MCF 10A (cell line): Measurements from ENCODE around the gene COL5A3. TPM values are rescaled to one million over a fixed set of nuclear protein-coding genes. Genes with fewer than 3 reads are reported as not detected.

Experiments used
- BruUV-seq: library from RNA; stranded (reverse); fragments of 400-500 nt; replicated peaks from 2 replicates; lab custom pipeline; 2021; lab: Mats Ljungman, UMichigan
- CTCF ChIA-PET: fragments of 300-600 bp; sonication (Branson Sonifier 250); formaldehyde crosslinking; extraction: SDS; loops from one replicate; lab custom pipeline; 2021; ENCODE audit warnings: antibody characterized with exemption, inconsistent platforms; lab: Yijun Ruan, JAX
- POLR2A ChIA-PET: fragments of 300-600, 350-650 bp; sonication (Branson Sonifier 250); formaldehyde crosslinking; extraction: SDS; loops from one replicate; lab custom pipeline; 2020; ENCODE audit warnings: antibody characterized with exemption, inconsistent platforms; lab: Yijun Ruan, JAX
- DNase-seq: peaks from one replicate; pipeline ENCODE4 v3.0.0-alpha.2; 2018; ENCODE audit not compliant: unreplicated experiment
- H3K27ac Mint-ChIP-seq: one replicate; pipeline ENCODE4 v1.8.0; 2022; ENCODE audit warnings: mild to moderate bottlenecking, low read depth, mixed read lengths; ENCODE audit not compliant: unreplicated experiment
- H3K27me3 Mint-ChIP-seq: one replicate; pipeline ENCODE4 v1.8.0; 2022; ENCODE audit warnings: mixed read lengths; ENCODE audit not compliant: insufficient read depth, unreplicated experiment
- H3K36me3 Mint-ChIP-seq: one replicate; pipeline ENCODE4 v1.8.0; 2022; ENCODE audit warnings: mild to moderate bottlenecking, moderate library complexity, mixed read lengths; ENCODE audit not compliant: insufficient read depth, unreplicated experiment
- H3K4me1 Mint-ChIP-seq: one replicate; pipeline ENCODE4 v1.8.0; 2022; ENCODE audit warnings: mixed read lengths; ENCODE audit not compliant: insufficient read depth, unreplicated experiment
- H3K4me3 Mint-ChIP-seq: one replicate; pipeline ENCODE4 v1.8.0; 2022; ENCODE audit warnings: mild to moderate bottlenecking, moderate library complexity, mixed read lengths; ENCODE audit not compliant: unreplicated experiment
- H3K9me3 Mint-ChIP-seq: one replicate; pipeline ENCODE4 v1.8.0; 2022; ENCODE audit warnings: mixed read lengths; ENCODE audit not compliant: unreplicated experiment
- CTCF ChIP-seq: fragments of 200-600 bp; IDR thresholded peaks from one replicate; pipeline ENCODE4 v1.8.0; 2022; ENCODE audit warnings: antibody characterized with exemption, mild to moderate bottlenecking; ENCODE audit not compliant: unreplicated experiment
- intact Hi-C: fragments of 100-400 bp; cut with micrococcal nuclease; formaldehyde crosslinking; loops from 2 replicates; pipeline ENCODE4 v1.14.1; 2022
- total RNA-seq: library from RNA; stranded (reverse); gene quantifications from 2 replicates; pipeline ENCODE4 v1.2.3, GENCODE V29; 2022

Gene COL5A3
- total RNA-seq, 1 experiment from 2014 or later, result 1.5 TPM

DNA sequence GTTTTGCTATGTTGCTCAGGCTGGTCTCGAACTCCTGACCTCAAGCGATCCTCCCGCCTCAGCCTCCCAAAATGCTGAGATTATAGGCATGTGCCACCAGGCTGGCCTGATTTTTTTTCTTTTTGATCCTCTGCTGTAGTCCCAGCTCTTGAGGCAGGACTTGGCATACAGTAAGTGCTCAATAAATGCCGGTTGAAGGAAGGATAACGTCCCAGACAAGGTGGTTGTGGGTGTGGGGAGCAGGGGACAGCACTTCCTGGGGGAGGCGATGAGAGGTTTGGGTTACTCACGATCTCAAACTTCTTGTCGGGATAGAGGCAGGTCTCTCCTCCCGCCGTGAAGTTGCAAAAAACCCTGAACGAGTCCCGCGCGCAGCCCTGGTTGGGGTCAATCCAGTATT is 44.3 kb downstream of the COL5A3 start:
- Mint-ChIP-seq H3K27me3 (peaks cover 28% of the 10 kb centered on the region), H3K27ac (no peak overlapping the region)
- BruUV-seq, result no TSS peak

DNA sequence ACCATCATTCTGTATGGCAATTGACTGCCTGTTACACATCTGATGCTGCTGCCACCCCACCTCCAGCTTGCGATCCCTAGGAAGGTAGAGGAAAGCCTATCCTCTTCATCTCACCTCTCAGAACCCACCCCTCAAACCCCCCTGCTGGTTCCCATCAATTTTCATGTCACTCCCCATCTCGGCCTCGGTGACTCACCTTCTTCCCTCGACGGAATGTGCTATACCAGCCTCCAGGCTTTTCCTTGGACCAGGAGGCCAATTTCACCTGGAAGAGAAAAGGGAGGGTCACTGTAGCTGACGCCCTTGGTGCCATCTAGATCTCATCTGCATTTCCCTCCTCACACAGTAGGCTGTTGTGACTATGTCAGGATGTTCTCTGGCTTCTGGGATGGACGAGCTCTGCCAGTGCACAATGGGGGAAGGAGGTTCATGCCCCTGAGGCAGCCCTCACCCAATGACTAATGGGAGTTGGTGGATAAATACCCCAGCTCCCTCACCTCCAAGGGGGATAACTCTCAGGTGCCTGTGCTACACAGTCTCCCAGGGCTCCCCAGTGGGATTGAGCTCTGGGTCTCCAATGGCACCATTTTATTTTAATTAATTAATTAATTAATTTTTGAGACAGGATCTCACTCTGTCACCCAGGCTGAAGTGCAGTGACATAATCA is 47.5 kb downstream of the COL5A3 start:
- POLR2A ChIA-PET, result interaction anchor here (0.5 kb wide), 1 partner anchor 22 kb away, joined by 4 read pairs; no protein-coding TSS in a partner anchor
- Mint-ChIP-seq H3K4me3 (no peak overlapping the region), H3K9me3 (no peaks in the 10 kb centered on the region), H3K27me3 (peaks cover 16% of the 10 kb centered on the region), H3K36me3 (no peaks in the 10 kb centered on the region), H3K27ac (no peak overlapping the region), H3K4me1 (peaks cover 5% of the 10 kb centered on the region)
- no TSS peak for BruUV-seq
- intact Hi-C loops, result no loop called here
- CTCF ChIA-PET, result interaction anchor here (0.5 kb wide), 1 partner anchor 23 kb away, joined by 3 read pairs; no protein-coding TSS in a partner anchor
- no peak for DNase-seq
- no peak for TF ChIP-seq CTCF

More for the DNA sequence above, 44.3 kb downstream of the COL5A3 start:
- Mint-ChIP-seq H3K4me1 (peaks cover 5% of the 10 kb centered on the region), H3K36me3 (no peaks in the 10 kb centered on the region), H3K9me3 (no peaks in the 10 kb centered on the region), H3K4me3 (no peak overlapping the region)
- TF ChIP-seq CTCF, result no peak
- POLR2A ChIA-PET, result interaction anchor here (0.5 kb wide), 1 partner anchor 18 kb away, joined by 4 read pairs; no protein-coding TSS in a partner anchor
- DNase-seq, result no peak
- intact Hi-C loops, result no loop called here
- CTCF ChIA-PET, result interaction anchor here (1.0 to 2.9 kb wide), 2 partner anchors 33 to 34 kb away, joined by 5 to 10 read pairs; no protein-coding TSS in a partner anchor

- Mint-ChIP-seq H3K9me3 (no peaks in the 10 kb centered on the region), H3K27me3 (no peaks in the 10 kb centered on the region), H3K27ac (no peak overlapping the region), H3K4me1 (no peaks in the 10 kb centered on the region), H3K36me3 (no peaks in the 10 kb centered on the region), H3K4me3 (no peak overlapping the region)
- DNase-seq, result no peak
- intact Hi-C loops, result no loop called here
- no TSS peak for BruUV-seq
- ChIA-PET CTCF (interaction anchor here (0.6 kb wide), 1 partner anchor 46 kb away, joined by 5 read pairs; no protein-coding TSS in a partner anchor), POLR2A (no interaction called here)
- TF ChIP-seq CTCF, result no peak
These were observed 49.2 kb downstream of the COL5A3 start for GRCh38 chr19:9961103-9961502.

DNA sequence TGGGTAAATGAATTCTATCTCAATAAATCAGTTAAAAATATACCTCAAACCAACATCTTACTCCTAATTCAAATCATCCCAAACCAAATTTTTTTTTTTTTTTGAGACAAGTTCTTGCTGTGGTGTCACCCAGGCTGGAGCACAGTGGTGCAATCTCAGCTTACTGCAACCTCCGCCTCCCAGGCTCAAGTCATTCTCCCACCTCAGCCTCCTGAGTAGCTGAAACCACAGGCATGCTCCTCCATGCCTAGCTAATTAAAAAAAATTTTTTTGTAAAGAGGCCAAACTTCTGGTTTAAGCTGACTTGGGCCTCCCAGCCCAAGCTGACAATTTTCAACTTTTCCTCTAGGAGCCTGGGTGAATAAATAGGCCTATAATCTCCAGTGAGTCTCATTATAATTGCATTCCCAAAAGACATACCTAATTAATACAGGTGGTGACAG is 51.9 kb downstream of the COL5A3 start:
- TF ChIP-seq CTCF, result no peak
- Mint-ChIP-seq H3K4me1 (no peaks in the 10 kb centered on the region), H3K9me3 (no peaks in the 10 kb centered on the region), H3K4me3 (no peak overlapping the region), H3K27ac (no peak overlapping the region), H3K36me3 (no peaks in the 10 kb centered on the region), H3K27me3 (no peaks in the 10 kb centered on the region)
- no TSS peak for BruUV-seq
- peak; percentile 39 for DNase-seq
- intact Hi-C loops, result no loop called here
- POLR2A ChIA-PET, result no interaction called here
- CTCF ChIA-PET, result interaction anchor here (0.6 to 2.1 kb wide), 4 partner anchors 25 to 1403 kb away, joined by 3 to 7 read pairs (median 4); no protein-coding TSS in a partner anchor
